ENCODE measurements around the gene ENPP1. TPM values are rescaled to one million over a fixed set of nuclear protein-coding genes. Genes with fewer than 3 reads are reported as not detected.
"Not testable (repeated sequence)": the region's sequence is repeated elsewhere in the genome, so short reads cannot be mapped to it uniquely, and the experiment has no call there.

ENPP1 gene
- total RNA-seq, 2 experiments from 2014 or later: 0.23 TPM; not detected in 1

DNA sequence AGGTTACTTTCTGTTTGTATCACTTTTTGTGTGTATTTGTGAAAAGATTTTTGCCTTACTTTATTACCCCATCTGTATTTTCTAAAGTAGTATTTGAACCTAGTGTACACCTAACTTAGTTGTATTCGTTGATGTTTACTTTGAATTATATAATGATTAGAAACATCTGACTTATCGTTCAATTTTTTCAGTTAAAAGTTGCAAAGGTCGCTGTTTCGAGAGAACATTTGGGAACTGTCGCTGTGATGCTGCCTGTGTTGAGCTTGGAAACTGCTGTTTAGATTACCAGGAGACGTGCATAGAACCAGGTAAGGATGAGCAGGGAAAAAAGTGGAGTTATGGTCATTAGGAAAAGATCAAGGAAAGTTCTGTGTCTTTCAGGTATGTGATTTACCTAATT lies 42.0 kb downstream of the ENPP1 start:
- peaks cover 21% of the 10 kb centered on the region for H3K27me3 Mint-ChIP-seq
- no peak for DNase-seq
- H3K4me3 Mint-ChIP-seq: no peak overlapping the region
- no peaks in the 10 kb centered on the region for H3K4me1 Mint-ChIP-seq
- H3K27ac Mint-ChIP-seq: no peak overlapping the region
- no peak for ATAC-seq (ENCODE audit: low read depth)
- no peaks in the 10 kb centered on the region for H3K36me3 Mint-ChIP-seq
- H3K9me3 Mint-ChIP-seq: no peaks in the 10 kb centered on the region
- POLR2A ChIA-PET: interaction anchor here (0.6 kb wide), 1 partner anchor 324 kb away, joined by 4 read pairs; no protein-coding TSS in a partner anchor

DNA sequence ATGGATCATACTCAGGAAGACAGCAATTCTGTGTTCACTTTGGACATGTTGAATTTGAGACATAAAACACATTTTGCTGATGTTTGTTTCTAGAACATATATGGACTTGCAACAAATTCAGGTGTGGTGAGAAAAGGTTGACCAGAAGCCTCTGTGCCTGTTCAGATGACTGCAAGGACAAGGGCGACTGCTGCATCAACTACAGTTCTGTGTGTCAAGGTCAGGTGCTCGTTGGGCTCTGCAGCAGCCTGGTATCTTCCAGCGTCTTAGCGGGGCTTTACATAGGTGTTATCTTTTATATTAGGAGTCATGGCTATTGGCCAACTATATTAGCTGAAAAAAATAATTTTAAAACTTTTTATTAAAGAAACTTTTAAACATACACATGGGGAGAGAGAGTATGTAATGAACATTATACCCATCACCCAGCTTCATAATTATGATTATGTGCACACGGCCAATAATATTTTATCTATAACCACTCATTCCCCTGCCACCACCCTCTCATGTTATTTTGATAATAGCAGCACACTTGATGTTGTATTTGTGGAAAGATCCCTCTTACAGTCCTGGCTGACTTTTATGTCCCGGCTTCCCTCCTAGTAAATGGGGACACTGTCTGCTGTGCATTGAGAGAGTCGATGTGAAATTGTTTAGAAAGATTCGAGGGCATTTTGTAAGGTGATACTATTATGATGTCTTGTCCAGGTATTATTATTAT lies 43.4 kb downstream of the ENPP1 start:
- H3K27ac Mint-ChIP-seq: no peak overlapping the region
- H3K4me3 Mint-ChIP-seq: no peak overlapping the region
- no peaks in the 10 kb centered on the region for H3K9me3 Mint-ChIP-seq
- POLR2A ChIA-PET: no interaction called here
- no peaks in the 10 kb centered on the region for H3K36me3 Mint-ChIP-seq
- no peak for DNase-seq
- ATAC-seq (ENCODE audit: low read depth): no peak
- no peaks in the 10 kb centered on the region for H3K4me1 Mint-ChIP-seq
- H3K27me3 Mint-ChIP-seq: peaks cover 20% of the 10 kb centered on the region

DNA sequence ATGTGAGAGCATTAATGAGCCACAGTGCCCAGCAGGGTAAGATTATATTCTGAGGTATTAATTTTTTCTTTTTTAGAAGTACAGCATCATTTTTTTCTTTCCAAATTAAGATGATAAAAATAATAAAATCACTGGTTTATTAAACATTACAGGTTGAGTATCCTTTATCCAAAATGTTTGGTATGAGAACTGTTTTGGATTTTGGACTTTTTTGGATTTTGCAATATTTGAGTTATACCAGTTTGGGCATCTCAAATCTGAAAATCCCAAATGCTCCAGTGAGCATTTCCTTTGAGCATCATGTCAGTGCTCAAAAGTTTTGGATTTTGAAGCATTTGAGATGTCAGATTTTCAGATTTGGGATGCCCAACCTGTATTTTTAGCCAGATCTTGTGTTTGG lies 44.4 kb downstream of the ENPP1 start:
- DNase-seq (no peak), ATAC-seq (ENCODE audit: low read depth) (no peak)
- Mint-ChIP-seq H3K4me3 (no peak overlapping the region), H3K27ac (no peak overlapping the region), H3K36me3 (no peaks in the 10 kb centered on the region), H3K27me3 (peaks cover 18% of the 10 kb centered on the region), H3K9me3 (no peaks in the 10 kb centered on the region), H3K4me1 (no peaks in the 10 kb centered on the region)
- POLR2A ChIA-PET: no interaction called here

DNA sequence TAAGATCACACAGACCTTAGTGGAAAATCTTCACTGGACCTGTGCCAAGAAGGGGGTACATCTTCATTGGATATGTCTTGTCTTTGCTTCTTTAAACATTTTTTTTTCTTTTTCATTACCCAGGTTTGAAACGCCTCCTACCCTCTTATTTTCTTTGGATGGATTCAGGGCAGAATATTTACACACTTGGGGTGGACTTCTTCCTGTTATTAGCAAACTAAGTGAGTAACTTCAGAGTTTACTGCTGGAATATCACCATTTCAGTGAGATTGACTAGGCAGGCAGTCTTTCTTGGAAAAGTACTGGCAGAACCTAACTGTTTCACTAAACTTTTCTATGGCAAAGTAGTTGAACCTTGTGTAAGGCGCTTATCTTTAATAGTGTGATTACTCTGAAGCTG lies 47.0 kb downstream of the ENPP1 start:
- DNase-seq (no peak), ATAC-seq (ENCODE audit: low read depth) (no peak)
- H3K27me3 Mint-ChIP-seq: peaks cover 12% of the 10 kb centered on the region
- no peak overlapping the region for H3K27ac Mint-ChIP-seq
- H3K4me1 Mint-ChIP-seq: no peaks in the 10 kb centered on the region
- H3K36me3 Mint-ChIP-seq: no peaks in the 10 kb centered on the region
- no peaks in the 10 kb centered on the region for H3K9me3 Mint-ChIP-seq
- POLR2A ChIA-PET: no interaction called here
- no peak overlapping the region for H3K4me3 Mint-ChIP-seq

DNA sequence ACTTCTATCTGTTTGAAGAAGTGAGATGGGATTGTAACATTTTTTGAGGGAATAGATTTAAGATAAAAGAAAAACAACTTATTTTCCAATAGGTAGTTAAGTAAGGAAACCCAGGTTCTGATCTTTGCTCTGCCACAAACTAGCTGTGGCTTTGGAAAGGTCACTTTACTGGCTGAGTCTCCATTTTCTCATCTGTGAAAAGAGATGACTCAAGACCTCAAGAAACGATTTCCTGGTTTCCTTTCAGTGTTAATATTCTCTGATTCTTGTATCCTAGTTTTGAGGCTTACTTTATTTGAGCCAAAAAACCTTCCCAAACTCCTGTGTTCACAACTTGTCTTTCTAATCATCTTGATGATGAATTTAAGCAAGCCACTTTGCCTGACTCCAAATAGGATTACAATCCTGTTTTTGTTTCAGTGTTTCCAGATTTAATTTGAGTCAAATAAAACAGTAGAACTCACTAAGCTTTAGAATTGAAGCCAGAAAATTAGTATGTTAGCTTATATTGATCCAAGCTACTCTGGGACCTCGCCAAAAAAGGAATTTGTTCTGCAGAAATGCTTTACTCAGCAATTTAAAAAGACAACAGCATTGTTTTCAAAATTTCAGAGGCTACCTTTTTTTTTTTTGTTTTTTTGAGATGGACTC lies 51.1 kb downstream of the ENPP1 start:
- DNase-seq (no peak), ATAC-seq (ENCODE audit: low read depth) (no peak)
- H3K9me3 Mint-ChIP-seq: no peaks in the 10 kb centered on the region
- H3K36me3 Mint-ChIP-seq: no peaks in the 10 kb centered on the region
- POLR2A ChIA-PET: no interaction called here
- H3K4me3 Mint-ChIP-seq: no peak overlapping the region
- no peaks in the 10 kb centered on the region for H3K4me1 Mint-ChIP-seq
- peaks cover 6% of the 10 kb centered on the region for H3K27me3 Mint-ChIP-seq
- no peak overlapping the region for H3K27ac Mint-ChIP-seq

DNA sequence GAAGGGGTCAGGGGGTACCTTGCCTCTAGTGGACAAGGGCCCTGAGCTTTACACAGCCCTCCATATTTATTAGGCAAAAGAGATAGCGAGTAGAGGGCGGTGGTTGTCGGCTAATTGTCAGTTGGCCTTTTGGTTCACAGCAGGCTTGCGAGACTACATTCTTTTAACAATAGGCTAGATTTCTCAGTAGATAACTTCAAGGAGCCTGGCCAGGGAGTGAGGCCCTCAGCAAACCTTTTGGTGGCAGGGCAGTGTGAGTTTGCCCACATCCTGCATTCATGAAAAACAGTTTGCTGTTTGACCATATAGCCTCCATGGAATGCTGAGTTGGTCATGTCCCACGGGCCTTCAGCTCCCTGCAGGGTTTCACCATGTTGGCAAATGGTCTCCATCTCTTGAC lies 51.8 kb downstream of the ENPP1 start:
- POLR2A ChIA-PET; H3K4me1 Mint-ChIP-seq; H3K4me3 Mint-ChIP-seq; H3K9me3 Mint-ChIP-seq; H3K27me3 Mint-ChIP-seq; DNase-seq; ATAC-seq (ENCODE audit: low read depth); H3K27ac Mint-ChIP-seq; H3K36me3 Mint-ChIP-seq: not testable (repeated sequence)

DNA sequence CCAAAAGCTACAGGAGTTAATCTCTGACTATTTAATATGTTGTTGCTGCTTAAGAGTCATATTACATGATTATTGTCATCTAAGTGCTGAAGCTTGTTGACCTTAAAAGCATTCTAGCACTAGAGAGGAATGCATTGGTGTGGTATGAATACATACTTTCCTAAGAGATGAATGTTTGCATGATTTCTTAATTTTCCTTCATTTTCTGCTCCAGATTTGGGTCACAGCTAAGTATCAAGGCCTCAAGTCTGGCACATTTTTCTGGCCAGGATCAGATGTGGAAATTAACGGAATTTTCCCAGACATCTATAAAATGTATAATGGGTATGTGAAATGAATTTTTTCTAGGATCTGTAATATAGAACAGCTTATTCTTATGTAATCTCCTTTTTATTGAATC lies 53.6 kb downstream of the ENPP1 start:
- POLR2A ChIA-PET: no interaction called here
- no peaks in the 10 kb centered on the region for H3K36me3 Mint-ChIP-seq
- ATAC-seq (ENCODE audit: low read depth): no peak

DNA sequence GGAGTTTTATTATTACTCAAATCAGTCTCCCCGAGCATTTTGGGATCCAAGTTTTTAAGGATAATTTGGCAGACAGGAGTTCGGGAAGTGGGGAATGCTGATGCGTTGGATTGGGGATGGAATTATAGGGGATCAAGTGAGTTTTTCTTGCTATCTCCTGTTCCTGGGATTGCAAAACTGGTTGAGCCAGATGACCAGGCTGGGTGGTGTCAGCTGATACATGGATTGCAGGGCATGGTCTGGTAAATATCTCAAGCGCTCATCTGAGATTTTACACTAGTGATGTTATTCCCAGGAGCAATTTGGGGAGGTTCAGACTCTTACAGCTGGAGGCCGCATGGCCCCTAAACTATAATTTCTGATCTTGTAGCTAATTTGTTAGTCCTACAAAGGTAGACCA lies 54.7 kb downstream of the ENPP1 start:
- ATAC-seq (ENCODE audit: low read depth): no peak
- no peak for DNase-seq

More for the DNA sequence above, 53.6 kb downstream of the ENPP1 start:
- Mint-ChIP-seq H3K27me3 (peaks cover 6% of the 10 kb centered on the region), H3K9me3 (no peaks in the 10 kb centered on the region), H3K4me1 (no peaks in the 10 kb centered on the region), H3K27ac (no peak overlapping the region), H3K4me3 (no peak overlapping the region)
- no peak for DNase-seq

DNA sequence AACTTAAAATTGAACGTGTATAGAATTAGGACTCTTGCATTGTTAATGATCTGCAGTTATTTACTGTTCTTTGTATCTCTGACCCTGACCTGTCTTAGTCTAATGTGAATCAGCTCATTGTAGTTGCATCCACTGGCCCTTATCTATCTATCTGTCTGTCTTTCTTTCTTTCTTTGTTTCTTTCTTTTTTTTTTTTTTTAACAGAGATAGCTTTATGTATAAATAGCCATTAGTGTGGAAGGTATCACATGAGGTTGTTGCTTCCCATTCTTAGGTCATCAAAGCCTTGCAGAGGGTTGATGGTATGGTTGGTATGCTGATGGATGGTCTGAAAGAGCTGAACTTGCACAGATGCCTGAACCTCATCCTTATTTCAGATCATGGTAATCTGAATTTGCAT lies 59.9 kb downstream of the ENPP1 start:
- DNase-seq (no peak), ATAC-seq (ENCODE audit: low read depth) (no peak)
- POLR2A ChIA-PET: no interaction called here
- H3K4me3 Mint-ChIP-seq: no peak overlapping the region
- H3K36me3 Mint-ChIP-seq: no peaks in the 10 kb centered on the region
- H3K9me3 Mint-ChIP-seq: no peaks in the 10 kb centered on the region
- no peak overlapping the region for H3K27ac Mint-ChIP-seq
- H3K27me3 Mint-ChIP-seq: peaks cover 14% of the 10 kb centered on the region
- no peaks in the 10 kb centered on the region for H3K4me1 Mint-ChIP-seq

More for the DNA sequence above, 54.7 kb downstream of the ENPP1 start:
- Mint-ChIP-seq H3K4me3 (no peak overlapping the region), H3K4me1 (no peaks in the 10 kb centered on the region), H3K36me3 (no peaks in the 10 kb centered on the region), H3K27ac (no peak overlapping the region), H3K9me3 (no peaks in the 10 kb centered on the region), H3K27me3 (peaks cover 10% of the 10 kb centered on the region)
- POLR2A ChIA-PET: no interaction called here

DNA sequence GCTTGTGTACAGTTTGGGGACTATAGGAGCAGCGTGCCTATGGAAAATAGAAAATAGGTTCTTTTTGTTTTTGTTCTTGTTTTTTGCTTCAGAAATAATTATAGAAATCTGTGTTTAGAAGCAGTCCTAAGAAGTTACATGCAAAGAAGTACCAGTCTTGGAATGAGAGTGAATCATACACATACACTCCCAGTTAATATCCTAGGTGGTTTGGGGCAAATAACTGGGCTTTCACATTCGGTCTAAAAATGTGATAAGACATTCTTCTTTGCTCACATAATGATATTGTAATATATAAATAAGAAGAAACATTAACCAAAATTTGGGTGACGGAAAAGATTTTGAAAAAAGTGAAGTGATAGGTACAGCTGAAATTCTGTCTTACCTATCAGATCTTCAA lies 61.0 kb downstream of the ENPP1 start:
- no peaks in the 10 kb centered on the region for H3K36me3 Mint-ChIP-seq
- H3K4me3 Mint-ChIP-seq: no peak overlapping the region
- no peak overlapping the region for H3K27ac Mint-ChIP-seq
- no peaks in the 10 kb centered on the region for H3K4me1 Mint-ChIP-seq
- ATAC-seq (ENCODE audit: low read depth) (no peak), DNase-seq (no peak)
- peaks cover 17% of the 10 kb centered on the region for H3K27me3 Mint-ChIP-seq
- no peaks in the 10 kb centered on the region for H3K9me3 Mint-ChIP-seq
- POLR2A ChIA-PET: no interaction called here

DNA sequence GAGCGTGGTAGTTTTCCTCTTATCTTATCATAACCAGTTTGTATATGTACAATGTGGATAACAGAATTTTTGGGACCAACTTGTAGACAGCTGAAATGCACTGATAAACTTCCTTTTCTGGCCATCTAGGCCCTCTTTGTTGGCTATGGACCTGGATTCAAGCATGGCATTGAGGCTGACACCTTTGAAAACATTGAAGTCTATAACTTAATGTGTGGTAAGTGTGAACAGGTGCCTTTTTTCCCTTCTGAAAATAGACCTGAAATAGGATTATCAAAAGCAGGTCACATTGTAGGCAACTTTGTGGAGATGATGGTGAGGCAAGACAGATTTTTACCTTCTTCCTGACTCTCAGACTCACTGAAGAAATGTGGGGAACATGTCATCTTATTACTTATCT lies 67.8 kb downstream of the ENPP1 start:
- Mint-ChIP-seq H3K4me1 (no peaks in the 10 kb centered on the region), H3K9me3 (no peaks in the 10 kb centered on the region), H3K27me3 (peaks cover 17% of the 10 kb centered on the region), H3K27ac (no peak overlapping the region), H3K4me3 (no peak overlapping the region), H3K36me3 (no peaks in the 10 kb centered on the region)
- POLR2A ChIA-PET: no interaction called here
- ATAC-seq (ENCODE audit: low read depth): no peak
- no peak for DNase-seq

DNA sequence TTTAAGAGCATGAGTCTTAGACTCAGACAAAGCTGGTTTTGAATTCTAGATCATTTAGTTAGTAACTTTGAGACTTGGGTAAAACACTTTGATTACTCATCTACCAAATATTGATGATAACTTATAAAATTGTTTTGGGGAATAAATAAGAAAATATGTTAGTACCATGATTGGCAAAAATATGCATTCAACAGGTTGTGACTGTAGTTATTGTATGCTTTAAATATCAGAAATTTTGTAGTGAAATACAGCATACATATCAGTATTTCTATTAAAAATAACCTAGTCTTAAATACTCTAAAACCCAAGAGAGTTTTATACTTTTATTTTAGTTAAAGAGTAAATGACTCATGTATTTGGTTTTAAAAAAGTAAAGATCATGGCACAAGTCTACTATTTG lies 68.7 kb downstream of the ENPP1 start:
- no peaks in the 10 kb centered on the region for H3K9me3 Mint-ChIP-seq
- no peak overlapping the region for H3K27ac Mint-ChIP-seq
- no peaks in the 10 kb centered on the region for H3K36me3 Mint-ChIP-seq
- no peak for DNase-seq
- H3K4me1 Mint-ChIP-seq: no peaks in the 10 kb centered on the region
- ATAC-seq (ENCODE audit: low read depth): no peak
- POLR2A ChIA-PET: no interaction called here
- H3K4me3 Mint-ChIP-seq: no peak overlapping the region
- H3K27me3 Mint-ChIP-seq: peaks cover 13% of the 10 kb centered on the region

DNA sequence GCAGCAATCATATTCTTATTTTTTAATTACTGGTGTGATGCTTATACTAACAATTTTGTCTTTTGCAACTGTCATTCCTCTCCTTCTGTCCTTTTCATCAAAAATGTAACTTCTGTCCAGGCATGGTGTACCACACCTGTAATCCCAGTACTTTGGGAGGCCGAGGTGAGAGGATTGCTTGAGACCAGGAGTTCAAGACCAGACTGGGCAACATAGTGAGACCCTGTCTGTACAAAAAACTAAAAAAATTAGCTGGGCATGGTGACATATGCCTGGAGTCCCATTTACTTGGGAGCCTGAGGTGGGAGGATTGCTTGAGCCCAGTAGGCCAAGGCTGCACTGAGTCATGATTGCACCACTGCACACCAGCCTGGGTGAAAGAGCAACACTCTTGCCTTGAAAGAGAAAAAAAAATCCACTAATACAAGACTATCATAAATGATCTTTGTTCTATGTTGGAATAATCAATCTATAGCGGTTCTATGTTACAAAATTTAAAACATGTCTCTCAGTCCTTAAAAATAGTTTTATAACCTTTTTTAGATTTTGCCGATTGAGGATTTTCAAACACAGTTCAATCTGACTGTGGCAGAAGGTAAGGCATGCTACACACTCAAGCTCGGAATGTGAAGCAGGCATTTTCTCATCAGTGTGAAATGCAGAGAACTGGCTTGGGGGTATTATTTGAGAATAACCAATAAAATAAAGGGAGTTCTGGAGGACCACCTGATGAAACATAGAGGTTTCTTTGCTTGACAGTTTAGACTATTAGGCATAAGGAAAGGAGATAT lies 70.4 kb downstream of the ENPP1 start:
- no peak overlapping the region for H3K4me3 Mint-ChIP-seq
- POLR2A ChIA-PET: no interaction called here
- ATAC-seq (ENCODE audit: low read depth) (no peak), DNase-seq (no peak)
- H3K27ac Mint-ChIP-seq: no peak overlapping the region
- H3K9me3 Mint-ChIP-seq: no peaks in the 10 kb centered on the region
- H3K36me3 Mint-ChIP-seq: no peaks in the 10 kb centered on the region
- peaks cover 10% of the 10 kb centered on the region for H3K27me3 Mint-ChIP-seq
- H3K4me1 Mint-ChIP-seq: no peaks in the 10 kb centered on the region

DNA sequence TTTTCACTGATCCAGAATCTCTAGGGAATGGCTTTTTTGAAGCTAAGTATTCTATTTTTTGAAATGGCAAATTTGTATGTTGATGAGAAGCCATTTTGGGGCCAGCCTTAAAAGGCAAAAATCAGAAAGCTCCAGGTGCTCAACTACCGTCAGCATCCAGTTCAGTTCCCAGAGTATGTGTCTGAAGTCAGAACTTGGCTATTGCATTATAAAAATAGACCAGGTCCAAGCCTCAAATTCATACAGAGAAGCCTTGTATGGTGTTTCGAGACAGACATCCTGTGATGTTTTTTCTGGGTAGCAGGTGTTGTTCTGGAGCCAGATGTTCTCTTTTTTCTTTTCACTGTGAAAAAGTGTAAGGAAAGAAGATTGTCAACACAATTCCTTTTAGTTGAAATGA lies 75.2 kb downstream of the ENPP1 start:
- Mint-ChIP-seq H3K9me3 (no peaks in the 10 kb centered on the region), H3K27ac (no peak overlapping the region), H3K36me3 (no peaks in the 10 kb centered on the region), H3K4me3 (no peak overlapping the region), H3K27me3 (peaks cover 11% of the 10 kb centered on the region), H3K4me1 (no peaks in the 10 kb centered on the region)
- POLR2A ChIA-PET: no interaction called here
- ATAC-seq (ENCODE audit: low read depth) (no peak), DNase-seq (no peak)
